Measurements from ENCODE around the gene KCNMA1. TPM values are rescaled to one million over a fixed set of nuclear protein-coding genes. Genes with fewer than 3 reads are reported as not detected.

Gene KCNMA1
- total RNA-seq, 1 donor from 2014 or later: 2.5 TPM

GRCh38 chr10:77121829-77122228 is 515.8 kb downstream of the KCNMA1 start:
- intact Hi-C loops (cut with micrococcal nuclease): no loop called here
- ATAC-seq: no peak
- DNase-seq: no peak

- ATAC-seq (no peak), DNase-seq (no peak)
- intact Hi-C loops (cut with micrococcal nuclease): no loop called here
These were observed 516.8 kb downstream of the KCNMA1 start for GRCh38 chr10:77120666-77121376.

- intact Hi-C loops (cut with micrococcal nuclease): no loop called here
- DNase-seq: no peak
These were observed 517.6 kb downstream of the KCNMA1 start for GRCh38 chr10:77120012-77120411.

GRCh38 chr10:77118603-77119282 is 518.9 kb downstream of the KCNMA1 start:
- ATAC-seq: no peak
- intact Hi-C loops (cut with micrococcal nuclease): no loop called here
- DNase-seq: no peak

More at GRCh38 chr10:77120012-77120411, 517.6 kb downstream of the KCNMA1 start:
- no peak for ATAC-seq

- no peak for DNase-seq
- intact Hi-C loops (cut with micrococcal nuclease): no loop called here
- ATAC-seq: no peak
These were observed 520.1 kb downstream of the KCNMA1 start for GRCh38 chr10:77117501-77117900.

- intact Hi-C loops (cut with micrococcal nuclease): no loop called here
- DNase-seq (no peak), ATAC-seq (no peak)
These were observed 520.7 kb downstream of the KCNMA1 start for GRCh38 chr10:77116904-77117303.

GRCh38 chr10:77114181-77114821 is 523.3 kb downstream of the KCNMA1 start:
- DNase-seq: no peak
- no peak for ATAC-seq
- intact Hi-C loops (cut with micrococcal nuclease): no loop called here

- intact Hi-C loops (cut with micrococcal nuclease): no loop called here
- peak; percentile 75 for ATAC-seq
- DNase-seq: no peak
These were observed 525.7 kb downstream of the KCNMA1 start for GRCh38 chr10:77111611-77112550.

- no peak for ATAC-seq
- DNase-seq: no peak
- intact Hi-C loops (cut with micrococcal nuclease): no loop called here
These were observed 526.9 kb downstream of the KCNMA1 start for GRCh38 chr10:77110757-77111156.

- ATAC-seq (no peak), DNase-seq (no peak)
- intact Hi-C loops (cut with micrococcal nuclease): no loop called here
These were observed 528.1 kb downstream of the KCNMA1 start for GRCh38 chr10:77109351-77109994.

GRCh38 chr10:77106676-77107075 is 530.9 kb downstream of the KCNMA1 start:
- DNase-seq (peak; percentile 36), ATAC-seq (no peak)
- intact Hi-C loops (cut with micrococcal nuclease): no loop called here

GRCh38 chr10:77105761-77106221 is 531.8 kb downstream of the KCNMA1 start:
- DNase-seq (no peak), ATAC-seq (peak; percentile 65)
- intact Hi-C loops (cut with micrococcal nuclease): no loop called here

GRCh38 chr10:77104459-77104980 is 533.1 kb downstream of the KCNMA1 start:
- DNase-seq (peak; percentile 67), ATAC-seq (peak; percentile 90)
- intact Hi-C loops (cut with micrococcal nuclease): no loop called here

- no peak for DNase-seq
- ATAC-seq: no peak
- intact Hi-C loops (cut with micrococcal nuclease): no loop called here
These were observed 534.4 kb downstream of the KCNMA1 start for GRCh38 chr10:77103213-77103612.

GRCh38 chr10:77101341-77101740 is 536.3 kb downstream of the KCNMA1 start:
- no peak for DNase-seq
- ATAC-seq: no peak
- intact Hi-C loops (cut with micrococcal nuclease): no loop called here

GRCh38 chr10:77099136-77099535 is 538.5 kb downstream of the KCNMA1 start:
- ATAC-seq (no peak), DNase-seq (no peak)
- intact Hi-C loops (cut with micrococcal nuclease): no loop called here

GRCh38 chr10:77097625-77098024 is 540.0 kb downstream of the KCNMA1 start:
- ATAC-seq: no peak
- intact Hi-C loops (cut with micrococcal nuclease): no loop called here
- DNase-seq: no peak

- DNase-seq (no peak), ATAC-seq (no peak)
- intact Hi-C loops (cut with micrococcal nuclease): no loop called here
These were observed 544.5 kb downstream of the KCNMA1 start for GRCh38 chr10:77093126-77093525.
